Astrocyte of the spinal cord (primary cell): ENCODE results near the gene MMP19.

Source experiments
- DNase-seq: peaks from one replicate; pipeline ENCODE4 v3.0.0; 2011; ENCODE audit warnings: low read depth, low spot score
- H3K4me3 ChIP-seq: 2 replicates; pipeline ENCODE4 v1.5.1; 2011; ENCODE audit warnings: low read depth, mild to moderate bottlenecking, low read length, moderate library complexity
- in situ Hi-C: cut with HindIII; loops from 2 replicates; pipeline ENCODE4 v1.10.0; 2017; ENCODE audit warnings: low sequenced_read_pairs
- TF ChIP-seq, protein P1 (sequence below): IDR thresholded peaks from 2 replicates; pipeline ENCODE4 v1.5.1; 2012; ENCODE audit warnings: low read depth, mild to moderate bottlenecking, low read length, inconsistent platforms

MMP19 gene

DNA sequence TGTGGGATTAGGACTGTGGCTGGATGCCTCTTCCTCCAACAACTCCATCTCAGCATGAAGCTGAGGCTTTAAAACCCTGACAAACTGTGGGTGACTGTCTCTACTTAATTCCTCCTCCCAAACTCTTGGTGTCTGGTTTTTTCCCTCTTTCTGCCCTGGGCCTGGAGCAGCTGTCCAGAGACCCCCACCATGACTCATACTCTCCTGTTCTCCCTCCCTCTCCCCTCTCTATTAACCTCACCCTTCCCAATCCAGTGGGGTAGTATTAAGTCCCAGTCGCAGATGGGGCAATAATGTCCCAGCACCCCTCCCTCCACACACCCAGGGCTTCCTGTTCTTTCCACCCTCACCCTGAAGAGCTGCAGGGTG, 11.3 kb downstream of the MMP19 start:
- DNase-seq: no peak
- peak overlapping the region; percentile 82 for H3K4me3 ChIP-seq
- TF ChIP-seq, protein P1, sequence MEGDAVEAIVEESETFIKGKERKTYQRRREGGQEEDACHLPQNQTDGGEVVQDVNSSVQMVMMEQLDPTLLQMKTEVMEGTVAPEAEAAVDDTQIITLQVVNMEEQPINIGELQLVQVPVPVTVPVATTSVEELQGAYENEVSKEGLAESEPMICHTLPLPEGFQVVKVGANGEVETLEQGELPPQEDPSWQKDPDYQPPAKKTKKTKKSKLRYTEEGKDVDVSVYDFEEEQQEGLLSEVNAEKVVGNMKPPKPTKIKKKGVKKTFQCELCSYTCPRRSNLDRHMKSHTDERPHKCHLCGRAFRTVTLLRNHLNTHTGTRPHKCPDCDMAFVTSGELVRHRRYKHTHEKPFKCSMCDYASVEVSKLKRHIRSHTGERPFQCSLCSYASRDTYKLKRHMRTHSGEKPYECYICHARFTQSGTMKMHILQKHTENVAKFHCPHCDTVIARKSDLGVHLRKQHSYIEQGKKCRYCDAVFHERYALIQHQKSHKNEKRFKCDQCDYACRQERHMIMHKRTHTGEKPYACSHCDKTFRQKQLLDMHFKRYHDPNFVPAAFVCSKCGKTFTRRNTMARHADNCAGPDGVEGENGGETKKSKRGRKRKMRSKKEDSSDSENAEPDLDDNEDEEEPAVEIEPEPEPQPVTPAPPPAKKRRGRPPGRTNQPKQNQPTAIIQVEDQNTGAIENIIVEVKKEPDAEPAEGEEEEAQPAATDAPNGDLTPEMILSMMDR: no peak
- in situ Hi-C loops: no loop called here

DNA sequence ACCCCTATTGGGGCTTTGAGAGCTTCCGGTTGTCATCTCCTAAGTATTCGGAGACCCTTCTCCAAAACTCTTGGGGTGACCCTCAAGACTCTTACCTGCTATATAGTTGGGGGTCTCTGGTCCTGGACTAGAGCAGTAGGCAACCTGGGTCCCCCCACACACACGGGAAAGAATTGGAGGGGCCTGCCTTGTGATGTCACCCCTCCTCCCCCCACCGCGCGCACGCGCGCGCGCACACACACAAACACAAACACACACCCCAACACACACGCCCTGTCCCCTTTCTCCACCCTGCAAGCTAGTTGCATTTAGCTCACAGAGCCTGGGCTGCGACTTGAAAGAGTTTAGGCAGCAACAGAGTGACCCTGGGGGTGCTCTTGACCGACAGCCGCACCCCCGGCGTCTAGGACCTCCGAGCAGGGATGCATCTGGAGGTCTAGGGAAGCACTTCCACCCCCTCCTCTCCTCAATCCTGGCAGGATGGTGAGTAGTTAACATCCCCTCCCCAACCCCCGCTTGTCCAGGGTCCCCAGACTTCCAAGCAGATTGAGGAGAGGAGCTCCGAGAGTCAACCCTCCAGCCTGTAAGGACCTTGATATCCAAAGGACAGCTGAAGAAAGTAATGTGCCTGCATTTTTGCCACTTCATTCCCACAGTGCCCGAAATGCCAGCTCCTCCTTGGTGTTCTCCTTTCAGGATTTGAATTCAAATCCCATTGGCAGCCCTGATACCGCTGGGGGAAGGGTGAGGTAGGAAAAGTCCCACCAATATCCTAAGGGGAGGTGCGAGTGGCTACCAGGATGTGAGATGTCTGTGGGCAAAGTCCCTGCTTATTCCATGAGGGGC, 11.9 kb downstream of the MMP19 start:
- TF ChIP-seq, protein P1: no peak
- peak; percentile 77 for DNase-seq
- in situ Hi-C loops: no loop called here
- peak overlapping the region; percentile 82 for H3K4me3 ChIP-seq

DNA sequence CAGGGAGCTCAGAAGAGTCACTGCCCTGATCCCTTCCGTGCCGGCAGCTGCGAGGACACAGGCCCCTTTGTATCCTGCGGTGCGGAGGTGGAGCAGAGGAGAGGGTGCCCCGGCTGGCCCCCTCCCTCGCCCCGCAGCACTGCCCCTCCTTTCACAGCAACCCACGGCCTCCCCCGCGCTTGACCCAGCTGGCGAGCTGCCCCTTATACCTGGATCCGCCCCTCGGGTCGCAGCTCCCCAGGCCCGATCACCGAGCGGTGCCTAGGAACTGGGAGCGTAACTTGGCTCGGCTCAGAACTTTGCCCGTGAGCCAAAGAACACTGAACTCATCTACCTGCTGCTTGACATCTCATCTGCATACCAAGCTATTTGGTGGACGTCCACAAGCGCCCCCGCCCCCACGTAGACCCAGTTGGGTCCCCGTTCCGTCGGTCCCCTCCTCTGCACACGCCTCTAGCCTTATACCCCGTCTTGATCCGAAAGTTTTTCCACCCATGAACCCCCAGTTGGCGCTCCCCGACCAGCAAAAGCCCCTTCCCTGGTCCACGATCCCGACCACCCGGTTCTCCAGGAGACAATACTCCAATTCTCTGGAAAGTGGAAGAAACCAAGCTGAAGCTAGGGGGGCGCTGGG, 12.7 kb downstream of the MMP19 start:
- in situ Hi-C loops: no loop called here
- no peak for DNase-seq
- TF ChIP-seq, protein P1: no peak
- peak overlapping the region; percentile 82 for H3K4me3 ChIP-seq

DNA sequence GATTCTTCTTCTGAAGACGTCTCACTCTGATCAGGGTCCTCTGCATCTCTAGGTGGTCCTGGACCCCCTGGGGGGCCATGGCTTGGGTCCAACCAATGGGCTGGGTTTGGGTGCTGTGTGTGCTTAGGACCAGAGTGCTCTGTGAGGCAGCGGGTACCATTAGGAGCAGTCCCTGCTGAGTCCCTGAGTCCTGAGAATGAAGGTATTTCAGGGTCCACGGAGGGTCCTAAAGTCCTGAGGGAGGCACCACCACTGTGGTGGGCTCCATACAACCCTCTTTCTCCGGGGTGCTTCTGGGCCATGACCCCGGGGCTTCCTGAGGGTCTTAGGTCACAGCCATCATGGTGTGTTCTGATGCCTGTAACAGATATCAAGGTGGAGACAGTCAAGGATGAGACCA, 14.4 kb downstream of the MMP19 start:
- in situ Hi-C loops: no loop called here
- peak overlapping the region; percentile 82 for H3K4me3 ChIP-seq
- TF ChIP-seq, protein P1: no peak
- no peak for DNase-seq

DNA sequence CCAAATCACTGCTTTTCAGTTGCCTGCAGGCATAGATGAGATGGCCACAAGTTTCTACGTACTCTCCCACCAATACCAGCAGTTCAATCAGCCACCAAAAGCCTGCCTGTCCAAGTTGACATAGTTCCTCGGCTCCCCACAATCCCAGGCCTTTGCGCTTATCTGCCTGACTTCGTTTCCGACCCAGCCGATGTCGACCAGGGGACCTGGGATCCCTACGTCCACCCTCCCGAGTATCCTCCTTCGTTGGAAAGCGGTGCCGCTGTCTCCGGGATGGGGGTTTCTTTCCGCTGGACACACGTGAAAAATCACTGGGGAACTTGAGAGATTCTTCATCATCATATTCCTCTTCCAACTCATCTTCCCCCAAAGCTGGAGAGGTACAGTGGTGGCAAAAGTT, 14.9 kb downstream of the MMP19 start:
- H3K4me3 ChIP-seq: no peak overlapping the region
- TF ChIP-seq, protein P1: no peak
- no peak for DNase-seq
- in situ Hi-C loops: no loop called here

DNA sequence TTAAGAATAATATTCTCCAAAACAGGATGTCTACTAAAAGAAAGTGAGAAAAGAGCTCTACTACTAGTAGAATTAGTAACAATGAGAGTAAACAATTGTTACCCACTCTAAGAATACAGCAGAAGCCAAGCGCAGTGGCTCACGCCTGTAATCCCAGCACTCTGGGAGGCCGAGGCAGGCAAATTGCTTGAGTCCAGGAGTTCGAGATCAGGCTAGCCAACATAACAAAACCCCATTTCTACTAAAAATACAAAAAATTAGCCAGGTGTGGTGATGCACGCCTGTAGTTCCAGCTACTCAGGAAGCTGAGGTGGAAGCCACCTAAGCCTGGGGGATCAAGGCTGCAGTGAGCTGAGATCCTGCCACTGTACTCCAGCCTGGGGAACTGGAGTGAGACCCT, 18.0 kb downstream of the MMP19 start:
- in situ Hi-C loops: no loop called here
- DNase-seq: no peak
- TF ChIP-seq, protein P1: no peak
- H3K4me3 ChIP-seq: no peak overlapping the region
